Right lobe of liver (tissue), 4 donors: ENCODE results near the gene AAK1.

Source experiments
- POLR2A ChIP-seq: fragments of 450-650 bp; IDR thresholded peaks from one replicate; pipeline ENCODE4 v1.6.1; 2017; ENCODE audit warnings: antibody characterized with exemption, mild to moderate bottlenecking
- TF ChIP-seq, protein P1 (sequence below), 4 donors: fragments of 200-600 bp in 3 of 4; fragments of 450-650 bp in 1 of 4; IDR thresholded peaks; one replicate each; pipeline versions ENCODE4 v1.5.1 to v1.8.0; 2016 to 2022; ENCODE audit warnings: antibody characterized with exemption in 4 of 4, mild to moderate bottlenecking in 2 of 4
- donor health status: DM: no; HTN: no; CAD: no.
- donor health status: DM: no; HTN: no; CAD: no.
- donor health status: DM: no; HTN: yes; CAD: no.

- TF ChIP-seq, protein P1, sequence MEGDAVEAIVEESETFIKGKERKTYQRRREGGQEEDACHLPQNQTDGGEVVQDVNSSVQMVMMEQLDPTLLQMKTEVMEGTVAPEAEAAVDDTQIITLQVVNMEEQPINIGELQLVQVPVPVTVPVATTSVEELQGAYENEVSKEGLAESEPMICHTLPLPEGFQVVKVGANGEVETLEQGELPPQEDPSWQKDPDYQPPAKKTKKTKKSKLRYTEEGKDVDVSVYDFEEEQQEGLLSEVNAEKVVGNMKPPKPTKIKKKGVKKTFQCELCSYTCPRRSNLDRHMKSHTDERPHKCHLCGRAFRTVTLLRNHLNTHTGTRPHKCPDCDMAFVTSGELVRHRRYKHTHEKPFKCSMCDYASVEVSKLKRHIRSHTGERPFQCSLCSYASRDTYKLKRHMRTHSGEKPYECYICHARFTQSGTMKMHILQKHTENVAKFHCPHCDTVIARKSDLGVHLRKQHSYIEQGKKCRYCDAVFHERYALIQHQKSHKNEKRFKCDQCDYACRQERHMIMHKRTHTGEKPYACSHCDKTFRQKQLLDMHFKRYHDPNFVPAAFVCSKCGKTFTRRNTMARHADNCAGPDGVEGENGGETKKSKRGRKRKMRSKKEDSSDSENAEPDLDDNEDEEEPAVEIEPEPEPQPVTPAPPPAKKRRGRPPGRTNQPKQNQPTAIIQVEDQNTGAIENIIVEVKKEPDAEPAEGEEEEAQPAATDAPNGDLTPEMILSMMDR (IDR thresholded peaks at IDR 0.05): no peak
- no peak for TF ChIP-seq POLR2A
These were observed 95.4 kb downstream of the AAK1 start for GRCh38 chr2:69547984-69548715.
